ENCODE measurements around the gene HECA. TPM values are rescaled to one million over a fixed set of nuclear protein-coding genes. Genes with fewer than 3 reads are reported as not detected.

HECA gene
- total RNA-seq, 1 experiment from 2014 or later, result 90.8 TPM

DNA sequence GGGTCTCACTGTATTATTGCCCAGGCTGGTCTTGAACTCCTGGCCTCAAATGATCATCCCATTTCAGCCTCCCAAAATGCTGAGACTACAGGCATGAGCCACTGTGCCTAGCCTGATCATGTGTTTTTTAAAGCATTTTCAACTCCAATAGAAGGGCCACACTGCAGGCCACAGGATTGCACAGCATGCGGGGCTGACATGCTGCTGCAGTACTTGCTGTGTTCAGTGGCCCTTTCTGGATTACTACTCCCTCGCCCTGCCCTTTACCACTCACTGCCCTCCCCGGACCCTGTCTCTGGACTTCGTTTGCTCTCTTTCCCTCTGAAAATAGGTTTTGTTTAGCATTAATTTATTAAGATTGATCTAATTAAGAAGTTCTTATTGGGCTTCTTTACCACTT lies 37.3 kb downstream of the HECA start:
- peaks cover 7% of the 10 kb centered on the region; the same call in 1 of the 2 replicates for H4K20me1 ChIP-seq (ENCODE audit: insufficient read depth, low read depth, low read length)
- peaks cover 25% of the 10 kb centered on the region for H3K4me1 ChIP-seq (ENCODE audit: low read length)
- no peaks in the 10 kb centered on the region for H3K27me3 ChIP-seq (ENCODE audit: low read length)
- peaks cover 44% of the 10 kb centered on the region for H3K36me3 ChIP-seq (ENCODE audit: insufficient read depth, low read length)
- DNase-seq, result no peak
- H3K9me3 ChIP-seq (ENCODE audit: low read length), result no peaks in the 10 kb centered on the region
- no peak overlapping the region for H2AFZ ChIP-seq (ENCODE audit: low read length)
- H3K79me2 ChIP-seq (ENCODE audit: low read length), result peaks cover 94% of the 10 kb centered on the region
- H3K9ac ChIP-seq (ENCODE audit: low read length), result no peak overlapping the region
- no peak overlapping the region for H3K4me3 ChIP-seq (ENCODE audit: low read length)
- no peaks in the 10 kb centered on the region for H3K9me2 ChIP-seq (replicated peaks; ENCODE audit: insufficient read depth, low read length)
- no peak overlapping the region; the same call in 1 of the 2 replicates for H3K27ac ChIP-seq (ENCODE audit: low read length)
- no peak overlapping the region for H3K4me2 ChIP-seq (ENCODE audit: low read depth, low read length, poor library complexity, severe bottlenecking)

DNA sequence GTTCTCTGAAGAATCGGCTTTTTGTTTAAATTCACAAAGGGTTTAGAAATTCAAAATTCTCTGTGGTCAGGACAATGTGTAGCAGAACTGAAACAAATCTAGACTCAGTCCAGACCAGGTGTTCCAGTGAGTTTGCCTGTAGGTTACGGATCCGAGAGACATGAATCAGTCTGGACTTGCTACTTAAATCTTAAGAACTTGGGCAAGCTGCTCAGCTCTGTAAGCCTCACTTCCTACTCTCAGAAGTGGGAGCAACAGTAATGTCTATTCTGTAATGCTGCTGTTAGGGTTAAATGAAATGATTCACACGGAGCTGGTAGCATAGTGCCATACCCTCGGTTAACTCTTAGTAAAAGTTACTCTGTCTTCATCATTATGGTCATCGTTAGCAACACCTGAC lies 37.7 kb downstream of the HECA start:
- Histone ChIP-seq H3K9me3 (ENCODE audit: low read length) (no peaks in the 10 kb centered on the region), H3K36me3 (ENCODE audit: insufficient read depth, low read length) (peaks cover 45% of the 10 kb centered on the region), H3K4me2 (ENCODE audit: low read depth, low read length, poor library complexity, severe bottlenecking) (no peak overlapping the region), H3K4me3 (ENCODE audit: low read length) (no peak overlapping the region), H3K27ac (ENCODE audit: low read length) (no peak overlapping the region; the same call in 1 of the 2 replicates), H3K27me3 (ENCODE audit: low read length) (no peaks in the 10 kb centered on the region), H3K4me1 (ENCODE audit: low read length) (peaks cover 28% of the 10 kb centered on the region), H3K79me2 (ENCODE audit: low read length) (peaks cover 89% of the 10 kb centered on the region), H3K9ac (ENCODE audit: low read length) (no peak overlapping the region), H3K9me2 (replicated peaks; ENCODE audit: insufficient read depth, low read length) (no peaks in the 10 kb centered on the region), H4K20me1 (ENCODE audit: insufficient read depth, low read depth, low read length) (peaks cover 4% of the 10 kb centered on the region; the same call in 1 of the 2 replicates), H2AFZ (ENCODE audit: low read length) (no peak overlapping the region)
- no peak for DNase-seq

DNA sequence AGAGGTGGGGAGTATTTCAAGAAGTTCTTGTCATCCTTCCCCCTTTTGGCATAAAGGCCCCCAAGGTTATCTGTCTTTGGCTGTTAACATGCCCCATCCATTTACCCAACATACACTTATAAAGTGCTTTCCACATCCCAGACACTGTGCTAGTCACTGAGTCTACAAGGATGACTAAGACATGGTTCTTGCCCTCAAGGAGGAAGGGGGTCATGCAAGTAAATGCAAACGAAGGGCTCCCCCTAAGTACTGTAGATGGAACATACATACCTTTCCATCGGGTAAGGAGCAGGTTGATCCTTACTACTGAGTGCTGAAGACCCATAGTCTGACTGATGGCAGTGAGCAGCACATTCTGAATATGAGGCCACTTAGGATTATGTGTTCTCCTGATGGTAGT lies 38.3 kb downstream of the HECA start:
- peaks cover 30% of the 10 kb centered on the region for H3K4me1 ChIP-seq (ENCODE audit: low read length)

DNA sequence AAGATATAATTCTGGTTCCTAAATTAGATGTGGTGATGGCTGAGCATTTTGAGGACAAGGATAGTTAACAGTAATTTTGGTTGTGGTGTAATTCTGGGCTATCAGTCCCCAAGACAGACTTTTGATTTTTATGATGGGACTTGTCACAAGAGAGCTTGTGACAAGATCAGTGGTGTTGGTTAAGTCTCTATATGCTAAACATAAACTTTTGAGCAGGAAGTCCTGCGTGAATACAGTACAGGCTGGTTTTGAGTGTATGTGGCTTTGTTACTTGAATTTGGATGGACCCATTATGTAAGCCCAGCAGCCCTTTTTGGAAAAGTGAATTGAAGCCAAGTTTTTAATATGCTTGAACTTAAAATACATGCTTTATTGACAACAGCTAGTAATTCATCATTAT lies 38.9 kb downstream of the HECA start:
- Histone ChIP-seq H3K9me3 (ENCODE audit: low read length) (no peaks in the 10 kb centered on the region), H3K27me3 (ENCODE audit: low read length) (no peaks in the 10 kb centered on the region), H3K4me1 (ENCODE audit: low read length) (peaks cover 30% of the 10 kb centered on the region), H3K79me2 (ENCODE audit: low read length) (peaks cover 77% of the 10 kb centered on the region), H3K27ac (ENCODE audit: low read length) (no peak overlapping the region), H4K20me1 (ENCODE audit: insufficient read depth, low read depth, low read length) (no peaks in the 10 kb centered on the region), H3K4me2 (ENCODE audit: low read depth, low read length, poor library complexity, severe bottlenecking) (no peak overlapping the region), H3K9ac (ENCODE audit: low read length) (no peak overlapping the region), H3K36me3 (ENCODE audit: insufficient read depth, low read length) (peaks cover 49% of the 10 kb centered on the region), H2AFZ (ENCODE audit: low read length) (no peak overlapping the region), H3K4me3 (ENCODE audit: low read length) (no peak overlapping the region), H3K9me2 (replicated peaks; ENCODE audit: insufficient read depth, low read length) (no peaks in the 10 kb centered on the region)
- DNase-seq, result no peak

More for the DNA sequence above, 38.3 kb downstream of the HECA start:
- Histone ChIP-seq H3K4me2 (ENCODE audit: low read depth, low read length, poor library complexity, severe bottlenecking) (no peak overlapping the region), H3K36me3 (ENCODE audit: insufficient read depth, low read length) (peaks cover 45% of the 10 kb centered on the region), H2AFZ (ENCODE audit: low read length) (no peak overlapping the region), H4K20me1 (ENCODE audit: insufficient read depth, low read depth, low read length) (no peaks in the 10 kb centered on the region), H3K27me3 (ENCODE audit: low read length) (no peaks in the 10 kb centered on the region), H3K9me3 (ENCODE audit: low read length) (no peaks in the 10 kb centered on the region), H3K27ac (ENCODE audit: low read length) (no peak overlapping the region), H3K9me2 (replicated peaks; ENCODE audit: insufficient read depth, low read length) (no peaks in the 10 kb centered on the region), H3K79me2 (ENCODE audit: low read length) (peaks cover 83% of the 10 kb centered on the region), H3K4me3 (ENCODE audit: low read length) (no peak overlapping the region), H3K9ac (ENCODE audit: low read length) (no peak overlapping the region)
- no peak for DNase-seq

DNA sequence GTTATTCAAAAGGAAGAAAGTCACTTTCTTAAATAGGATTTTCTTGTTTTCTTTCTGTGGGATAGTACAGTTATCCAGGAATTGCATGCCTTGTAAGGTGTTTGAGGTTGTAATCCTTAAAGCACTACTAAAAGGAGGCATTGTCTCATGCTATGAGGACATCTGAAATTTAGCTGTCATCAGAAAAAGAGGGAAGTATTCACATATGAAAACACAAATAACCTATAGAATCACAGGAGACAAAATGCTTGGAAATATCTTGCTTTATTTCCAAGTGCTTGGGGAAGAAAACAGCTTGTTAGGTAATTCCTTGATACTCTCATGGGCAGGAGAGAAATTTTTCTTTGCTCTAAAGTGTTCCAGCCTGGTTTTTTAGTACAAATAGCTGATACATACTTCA lies 40.1 kb downstream of the HECA start:
- no peaks in the 10 kb centered on the region for H3K9me3 ChIP-seq (ENCODE audit: low read length)
- H3K9ac ChIP-seq (ENCODE audit: low read length), result no peak overlapping the region
- H3K27me3 ChIP-seq (ENCODE audit: low read length), result no peaks in the 10 kb centered on the region
- no peak overlapping the region for H2AFZ ChIP-seq (ENCODE audit: low read length)
- peaks cover 55% of the 10 kb centered on the region for H3K36me3 ChIP-seq (ENCODE audit: insufficient read depth, low read length)
- DNase-seq, result no peak
- H3K79me2 ChIP-seq (ENCODE audit: low read length), result peaks cover 71% of the 10 kb centered on the region
- no peaks in the 10 kb centered on the region for H4K20me1 ChIP-seq (ENCODE audit: insufficient read depth, low read depth, low read length)
- no peak overlapping the region for H3K4me3 ChIP-seq (ENCODE audit: low read length)
- peak overlapping the region; percentile 55 for H3K4me2 ChIP-seq (ENCODE audit: low read depth, low read length, poor library complexity, severe bottlenecking)
- peaks cover 30% of the 10 kb centered on the region for H3K4me1 ChIP-seq (ENCODE audit: low read length)
- H3K27ac ChIP-seq (ENCODE audit: low read length), result peak overlapping the region; percentile 79
- no peaks in the 10 kb centered on the region for H3K9me2 ChIP-seq (replicated peaks; ENCODE audit: insufficient read depth, low read length)

DNA sequence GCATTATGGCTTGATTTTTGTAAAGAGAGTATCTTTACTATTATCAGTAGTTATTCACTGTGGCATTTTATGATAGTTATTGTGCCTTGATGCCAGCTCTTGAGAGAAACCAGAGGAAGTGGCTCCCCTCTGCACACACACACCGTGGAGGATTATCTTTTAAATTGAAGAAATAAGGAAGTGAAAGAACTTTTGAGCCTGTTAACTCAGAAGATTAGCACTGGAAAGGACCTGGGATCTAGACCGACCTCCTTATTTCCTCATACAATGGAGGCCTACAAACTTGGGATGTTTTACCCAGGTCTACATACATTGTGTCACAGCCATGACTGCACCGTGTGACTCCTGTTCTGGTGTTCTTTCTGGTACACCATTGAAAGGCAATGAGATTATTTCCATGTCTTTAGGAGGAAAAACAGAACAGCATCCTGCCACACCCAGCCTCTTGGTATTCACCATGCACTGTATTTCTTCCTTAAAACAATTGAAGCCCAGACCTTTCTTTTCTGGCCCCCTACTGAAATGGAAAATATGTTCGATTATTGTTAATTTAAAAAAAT lies 40.6 kb downstream of the HECA start:
- no peaks in the 10 kb centered on the region for H4K20me1 ChIP-seq (ENCODE audit: insufficient read depth, low read depth, low read length)
- no peaks in the 10 kb centered on the region for H3K27me3 ChIP-seq (ENCODE audit: low read length)
- no peaks in the 10 kb centered on the region for H3K9me2 ChIP-seq (replicated peaks; ENCODE audit: insufficient read depth, low read length)
- peaks cover 60% of the 10 kb centered on the region for H3K36me3 ChIP-seq (ENCODE audit: insufficient read depth, low read length)
- peaks cover 66% of the 10 kb centered on the region for H3K79me2 ChIP-seq (ENCODE audit: low read length)
- H3K9ac ChIP-seq (ENCODE audit: low read length), result no peak overlapping the region
- peaks cover 30% of the 10 kb centered on the region for H3K4me1 ChIP-seq (ENCODE audit: low read length)
- H3K4me3 ChIP-seq (ENCODE audit: low read length), result no peak overlapping the region
- H3K4me2 ChIP-seq (ENCODE audit: low read depth, low read length, poor library complexity, severe bottlenecking), result peak overlapping the region; percentile 55
- peak; percentile 77 for DNase-seq
- H3K9me3 ChIP-seq (ENCODE audit: low read length), result no peaks in the 10 kb centered on the region
- no peak overlapping the region for H2AFZ ChIP-seq (ENCODE audit: low read length)
- peak overlapping the region; percentile 79 for H3K27ac ChIP-seq (ENCODE audit: low read length)

GRCh38 chr6:139181236-139181635 lies 46.4 kb downstream of the HECA start:
- Histone ChIP-seq H3K27me3 (ENCODE audit: low read length) (no peaks in the 10 kb centered on the region), H3K4me1 (ENCODE audit: low read length) (peaks cover 21% of the 10 kb centered on the region), H3K27ac (ENCODE audit: low read length) (no peak overlapping the region), H4K20me1 (ENCODE audit: insufficient read depth, low read depth, low read length) (no peaks in the 10 kb centered on the region), H3K9me2 (replicated peaks; ENCODE audit: insufficient read depth, low read length) (no peaks in the 10 kb centered on the region), H3K36me3 (ENCODE audit: insufficient read depth, low read length) (peaks cover 58% of the 10 kb centered on the region), H3K4me3 (ENCODE audit: low read length) (no peak overlapping the region), H3K9me3 (ENCODE audit: low read length) (no peaks in the 10 kb centered on the region), H2AFZ (ENCODE audit: low read length) (no peak overlapping the region), H3K79me2 (ENCODE audit: low read length) (peaks cover 11% of the 10 kb centered on the region), H3K4me2 (ENCODE audit: low read depth, low read length, poor library complexity, severe bottlenecking) (no peak overlapping the region), H3K9ac (ENCODE audit: low read length) (no peak overlapping the region)
- DNase-seq, result no peak

DNA sequence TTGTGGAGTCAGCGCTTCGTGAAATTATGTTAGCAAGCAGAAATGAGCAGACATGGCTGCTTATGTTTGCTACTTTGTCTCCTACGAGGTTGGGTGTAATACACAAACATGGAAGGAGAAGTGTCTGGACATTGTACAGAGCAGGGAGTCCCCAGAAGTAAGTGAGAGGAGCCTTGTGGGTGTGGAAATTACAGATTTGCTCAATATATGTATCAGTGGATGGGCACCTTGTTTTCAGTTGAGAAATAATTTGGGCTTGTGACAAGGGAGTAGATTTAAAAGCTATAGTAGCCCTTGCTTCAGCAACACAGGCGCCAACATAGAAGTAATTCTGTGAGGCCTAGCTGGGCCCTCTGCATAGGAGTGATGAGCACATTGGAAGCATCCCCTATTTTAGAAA lies 49.2 kb downstream of the HECA start:
- H3K4me2 ChIP-seq (ENCODE audit: low read depth, low read length, poor library complexity, severe bottlenecking), result no peak overlapping the region
- no peaks in the 10 kb centered on the region for H3K9me2 ChIP-seq (replicated peaks; ENCODE audit: insufficient read depth, low read length)
- peaks cover 21% of the 10 kb centered on the region for H3K4me1 ChIP-seq (ENCODE audit: low read length)
- no peak overlapping the region for H2AFZ ChIP-seq (ENCODE audit: low read length)
- H3K9ac ChIP-seq (ENCODE audit: low read length), result no peak overlapping the region
- H3K79me2 ChIP-seq (ENCODE audit: low read length), result 0 out of 2 replicates have a peak, but pooled peaks cover 4% of the 10 kb centered on the region
- no peaks in the 10 kb centered on the region for H3K27me3 ChIP-seq (ENCODE audit: low read length)
- no peaks in the 10 kb centered on the region for H3K9me3 ChIP-seq (ENCODE audit: low read length)
- no peak for DNase-seq
- H3K36me3 ChIP-seq (ENCODE audit: insufficient read depth, low read length), result peaks cover 34% of the 10 kb centered on the region
- H3K27ac ChIP-seq (ENCODE audit: low read length), result no peak overlapping the region
- H3K4me3 ChIP-seq (ENCODE audit: low read length), result no peak overlapping the region
- no peaks in the 10 kb centered on the region for H4K20me1 ChIP-seq (ENCODE audit: insufficient read depth, low read depth, low read length)
